ENCODE results near the gene SLC25A46. TPM values are rescaled to one million over a fixed set of nuclear protein-coding genes. Genes with fewer than 3 reads are reported as not detected.

Gene SLC25A46
- total RNA-seq: 10 to 100 TPM; 64.6 to 74.8 (median 66.4) TPM

DNA sequence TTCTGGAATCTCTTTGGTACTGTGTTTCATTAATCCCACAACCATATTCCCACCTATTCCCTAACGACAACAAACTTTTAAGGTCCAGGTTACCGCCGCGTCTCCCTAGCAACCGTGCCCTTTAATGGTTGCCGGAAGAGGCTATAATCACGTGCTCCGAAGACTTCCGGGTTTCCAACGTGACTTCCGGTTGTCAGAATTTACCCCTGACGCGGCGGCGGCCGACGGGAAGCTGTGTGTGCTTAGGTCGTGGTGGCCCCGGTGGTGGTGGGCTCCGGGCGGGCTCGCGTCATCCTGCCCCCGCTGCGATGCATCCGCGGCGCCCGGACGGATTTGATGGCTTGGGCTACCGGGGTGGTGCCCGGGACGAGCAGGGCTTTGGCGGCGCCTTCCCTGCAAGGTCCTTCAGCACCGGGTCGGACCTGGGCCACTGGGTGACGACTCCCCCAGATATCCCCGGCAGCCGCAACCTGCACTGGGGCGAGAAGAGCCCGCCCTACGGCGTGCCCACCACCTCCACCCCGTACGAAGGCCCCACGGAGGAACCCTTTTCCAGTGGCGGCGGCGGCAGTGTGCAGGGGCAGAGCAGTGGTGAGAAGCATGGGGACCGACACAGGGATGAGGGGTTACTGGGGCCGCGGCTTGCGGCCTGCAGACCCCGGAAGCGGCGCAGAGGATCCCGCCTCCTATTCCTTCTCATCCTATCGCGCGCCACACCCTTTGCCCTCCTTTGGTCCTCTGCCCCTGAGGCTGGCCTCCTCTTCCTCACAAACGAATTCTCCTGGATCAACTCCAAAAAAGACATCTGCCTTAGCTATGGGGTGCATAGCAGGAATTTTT is at the start of gene SLC25A46:
SLC25A46 (plus strand) TSS at position 196 of the 840 bp plus-strand sequence; CDS start at position 309, 113 bp downstream.
- TF ChIP-seq, protein P1, sequence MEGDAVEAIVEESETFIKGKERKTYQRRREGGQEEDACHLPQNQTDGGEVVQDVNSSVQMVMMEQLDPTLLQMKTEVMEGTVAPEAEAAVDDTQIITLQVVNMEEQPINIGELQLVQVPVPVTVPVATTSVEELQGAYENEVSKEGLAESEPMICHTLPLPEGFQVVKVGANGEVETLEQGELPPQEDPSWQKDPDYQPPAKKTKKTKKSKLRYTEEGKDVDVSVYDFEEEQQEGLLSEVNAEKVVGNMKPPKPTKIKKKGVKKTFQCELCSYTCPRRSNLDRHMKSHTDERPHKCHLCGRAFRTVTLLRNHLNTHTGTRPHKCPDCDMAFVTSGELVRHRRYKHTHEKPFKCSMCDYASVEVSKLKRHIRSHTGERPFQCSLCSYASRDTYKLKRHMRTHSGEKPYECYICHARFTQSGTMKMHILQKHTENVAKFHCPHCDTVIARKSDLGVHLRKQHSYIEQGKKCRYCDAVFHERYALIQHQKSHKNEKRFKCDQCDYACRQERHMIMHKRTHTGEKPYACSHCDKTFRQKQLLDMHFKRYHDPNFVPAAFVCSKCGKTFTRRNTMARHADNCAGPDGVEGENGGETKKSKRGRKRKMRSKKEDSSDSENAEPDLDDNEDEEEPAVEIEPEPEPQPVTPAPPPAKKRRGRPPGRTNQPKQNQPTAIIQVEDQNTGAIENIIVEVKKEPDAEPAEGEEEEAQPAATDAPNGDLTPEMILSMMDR (IDR thresholded peaks at IDR 0.05; ENCODE audit: low read depth): no peak

DNA sequence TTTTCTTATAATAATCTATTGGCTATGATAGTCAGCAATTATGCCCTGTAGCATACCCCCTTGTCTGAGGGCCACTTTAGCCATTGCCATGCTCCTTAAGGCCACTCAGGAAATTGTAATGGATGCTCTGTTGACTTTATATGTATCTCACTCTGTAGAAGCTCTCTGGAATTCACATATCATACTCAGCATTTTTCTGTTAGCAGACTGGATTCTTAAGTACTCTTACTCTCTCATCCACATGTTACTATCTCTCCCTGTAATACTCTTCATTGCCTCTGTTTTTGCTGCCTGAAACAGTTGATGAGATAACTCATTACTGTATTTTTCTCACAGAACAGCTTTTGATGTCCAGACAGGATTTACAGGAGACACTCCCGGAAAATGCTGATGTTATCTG is 36.5 kb upstream of the SLC25A46 start:
- TF ChIP-seq, protein P1 (IDR thresholded peaks at IDR 0.05; ENCODE audit: low read depth): no peak

DNA sequence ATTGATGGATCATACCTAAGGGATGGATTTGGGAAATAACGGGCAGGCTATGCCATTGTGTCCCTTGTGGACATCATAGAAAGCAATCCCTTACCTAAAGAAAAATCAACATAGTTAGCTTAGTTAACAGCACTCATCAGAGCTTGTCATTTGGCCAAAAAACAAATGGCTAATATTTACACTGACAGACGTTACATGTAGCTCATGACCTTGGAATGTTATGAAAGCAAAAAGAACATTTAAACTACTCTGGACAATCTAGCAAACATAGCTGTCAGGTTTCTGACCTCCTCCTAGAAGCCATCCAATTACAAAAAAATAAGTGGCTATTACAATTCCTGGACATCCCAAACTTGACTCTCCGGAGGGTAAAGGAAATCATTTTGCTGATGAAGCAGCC is 36.1 kb upstream of the SLC25A46 start:
- TF ChIP-seq, protein P1 (IDR thresholded peaks at IDR 0.05; ENCODE audit: low read depth): no peak

DNA sequence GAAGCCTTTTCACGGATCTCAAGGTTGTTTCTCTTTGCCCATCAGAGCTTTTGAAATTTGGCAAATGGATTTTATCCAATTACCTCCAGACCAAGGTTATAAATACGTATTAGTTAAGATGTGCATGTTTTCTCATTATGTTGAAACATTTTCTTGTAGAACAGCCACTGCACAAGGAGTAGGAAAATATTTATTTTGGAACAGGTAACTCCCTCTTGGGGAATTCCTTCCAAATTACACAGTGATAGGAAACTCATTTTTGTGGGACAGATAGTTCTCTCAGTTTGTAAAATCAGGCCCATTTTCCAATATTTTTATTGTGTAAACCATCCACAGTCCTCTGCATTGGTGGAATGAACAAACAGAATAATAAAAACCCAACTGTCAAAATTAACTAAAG is 35.3 kb upstream of the SLC25A46 start:
- TF ChIP-seq, protein P1 (IDR thresholded peaks at IDR 0.05; ENCODE audit: low read depth): no peak

DNA sequence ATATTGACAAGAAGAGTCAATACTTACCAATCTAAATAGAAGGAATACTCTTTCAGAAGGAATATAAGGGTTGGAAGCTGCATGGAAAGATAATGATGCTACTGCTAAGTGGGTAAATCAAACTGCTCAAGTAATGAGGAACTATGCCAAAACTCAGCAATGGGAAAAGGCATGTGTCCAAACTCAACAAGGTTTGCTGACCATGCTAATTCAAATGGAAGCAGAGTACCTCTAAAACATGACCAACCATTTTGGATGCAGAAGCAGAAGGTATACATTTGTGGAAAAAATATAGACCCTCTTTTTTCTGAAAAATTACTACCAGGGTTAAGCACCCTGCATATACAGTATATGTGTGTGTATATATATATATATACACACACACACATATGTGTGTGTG is 33.5 kb upstream of the SLC25A46 start:
- TF ChIP-seq, protein P1 (IDR thresholded peaks at IDR 0.05; ENCODE audit: low read depth): no peak

DNA sequence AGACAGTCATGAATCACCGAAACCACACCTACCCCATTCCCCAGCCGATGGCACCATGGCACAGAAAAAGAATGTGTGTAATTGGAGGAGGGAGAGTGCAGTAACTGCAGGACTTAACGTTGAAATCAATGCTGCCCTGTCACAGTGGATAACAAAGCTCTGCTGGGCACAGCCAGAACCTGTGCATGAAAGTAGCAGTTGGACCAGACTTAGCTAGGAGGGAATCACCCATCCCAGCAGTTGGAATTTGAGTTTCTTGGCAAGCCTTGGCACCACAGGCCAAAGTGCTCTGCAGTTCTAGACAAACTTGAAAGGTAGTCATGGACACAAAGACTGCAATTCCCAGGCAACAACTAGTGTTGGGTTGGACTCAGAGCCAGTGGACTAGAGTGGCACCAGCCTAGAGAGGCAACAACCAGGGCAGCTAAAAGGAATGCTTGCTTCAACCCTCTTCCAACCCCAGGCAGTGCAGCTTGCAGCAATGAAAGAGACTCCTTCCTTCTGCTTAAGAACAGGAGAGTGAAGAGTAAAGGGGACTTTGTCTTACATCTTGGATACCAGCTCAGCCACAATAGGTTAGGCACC is 31.5 kb upstream of the SLC25A46 start:
- TF ChIP-seq, protein P1 (IDR thresholded peaks at IDR 0.05; ENCODE audit: low read depth): no peak
